SJSA1 (cell line): ENCODE data around the gene WWOX. TPM values are rescaled to one million over a fixed set of nuclear protein-coding genes. Genes with fewer than 3 reads are reported as not detected.
"Not testable (repeated sequence)": the region's sequence is repeated elsewhere in the genome, so short reads cannot be mapped to it uniquely, and the experiment has no call there.

Experiments used
- DNase-seq, 2 experiments: peaks; one replicate each; pipeline ENCODE4 v3.0.0-alpha.2; 2015 to 2020; ENCODE audit warnings: low spot score in 2 of 2, low read depth in 1 of 2
- H3K27ac ChIP-seq: fragments of 250-450 bp; sonication (Bioruptor Pico); 2 replicates; pipeline ENCODE4 v1.5.1; 2020; ENCODE audit warnings: mild to moderate bottlenecking, moderate library complexity
- H3K27me3 ChIP-seq: fragments of 250-450 bp; sonication (Bioruptor Pico); replicated peaks from 2 replicates; pipeline ENCODE4 v1.5.1; 2020; ENCODE audit warnings: mild to moderate bottlenecking, moderate library complexity
- H3K36me3 ChIP-seq: fragments of 250-450 bp; sonication (Bioruptor Pico); 2 replicates; pipeline ENCODE4 v1.5.1; 2020; ENCODE audit warnings: mild to moderate bottlenecking
- H3K4me1 ChIP-seq: fragments of 250-450 bp; sonication (Bioruptor Pico); replicated peaks from 2 replicates; pipeline ENCODE4 v1.6.1; 2021; ENCODE audit warnings: mild to moderate bottlenecking
- H3K4me3 ChIP-seq: fragments of 250-450 bp; sonication (Bioruptor Pico); 2 replicates; pipeline ENCODE4 v1.5.1; 2020; ENCODE audit warnings: mild to moderate bottlenecking
- H3K9me3 ChIP-seq: fragments of 250-450 bp; sonication (Bioruptor Pico); replicated peaks from 2 replicates; pipeline ENCODE4 v1.5.1; 2020; ENCODE audit warnings: mild to moderate bottlenecking
- total RNA-seq: library from RNA; depleted of rRNA; stranded (reverse); fragments of >200 nt; shearing (Covaris generic); gene quantifications from 2 replicates; pipeline ENCODE4 v1.2.3, GENCODE V29; 2014

Gene WWOX
- total RNA-seq, 1 experiment from 2014 or later, result 13.4 TPM

GRCh38 chr16:78675312-78675711 is 575.9 kb downstream of the WWOX start:
- no peaks in the 10 kb centered on the region for H3K36me3 ChIP-seq
- H3K4me3 ChIP-seq, result no peak overlapping the region
- DNase-seq, result peak; percentile 56 to 58
- peaks cover 13% of the 10 kb centered on the region; the same call in 1 of the 2 replicates for H3K27me3 ChIP-seq
- 0 out of 2 replicates have a peak, but pooled peaks cover 4% of the 10 kb centered on the region for H3K4me1 ChIP-seq
- 0 out of 2 replicates have a peak, but pooled peaks cover 2% of the 10 kb centered on the region for H3K9me3 ChIP-seq
- no peak overlapping the region for H3K27ac ChIP-seq

GRCh38 chr16:78675951-78676792 is 576.7 kb downstream of the WWOX start:
- 0 out of 2 replicates have a peak, but pooled peaks cover 2% of the 10 kb centered on the region for H3K9me3 ChIP-seq
- no peak for DNase-seq
- 0 out of 2 replicates have a peak, but pooled peaks cover 4% of the 10 kb centered on the region for H3K4me1 ChIP-seq
- H3K27ac ChIP-seq, result no peak overlapping the region
- no peaks in the 10 kb centered on the region for H3K36me3 ChIP-seq
- H3K27me3 ChIP-seq, result peaks cover 13% of the 10 kb centered on the region; the same call in 1 of the 2 replicates
- no peak overlapping the region for H3K4me3 ChIP-seq

- Histone ChIP-seq H3K27me3 (peaks cover 7% of the 10 kb centered on the region; the same call in 1 of the 2 replicates), H3K36me3 (no peaks in the 10 kb centered on the region), H3K27ac (no peak overlapping the region), H3K4me3 (no peak overlapping the region), H3K4me1 (0 out of 2 replicates have a peak, but pooled peaks cover 4% of the 10 kb centered on the region), H3K9me3 (0 out of 2 replicates have a peak, but pooled peaks cover 2% of the 10 kb centered on the region)
- DNase-seq, result no peak
Measured at GRCh38 chr16:78677181-78677731, 577.8 kb downstream of the WWOX start.

GRCh38 chr16:78679546-78679945 is 580.1 kb downstream of the WWOX start:
- H3K27me3 ChIP-seq, result 0 out of 2 replicates have a peak, but pooled peaks cover 3% of the 10 kb centered on the region
- H3K27ac ChIP-seq, result no peak overlapping the region
- no peaks in the 10 kb centered on the region for H3K9me3 ChIP-seq
- DNase-seq, result no peak
- H3K36me3 ChIP-seq, result no peaks in the 10 kb centered on the region
- H3K4me1 ChIP-seq, result 0 out of 2 replicates have a peak, but pooled peaks cover 4% of the 10 kb centered on the region
- no peak overlapping the region for H3K4me3 ChIP-seq

GRCh38 chr16:78681743-78682142 is 582.3 kb downstream of the WWOX start:
- Histone ChIP-seq H3K36me3 (no peaks in the 10 kb centered on the region), H3K27me3 (0 out of 2 replicates have a peak, but pooled peaks cover 3% of the 10 kb centered on the region), H3K4me1 (no peaks in the 10 kb centered on the region), H3K4me3 (no peak overlapping the region), H3K27ac (no peak overlapping the region), H3K9me3 (no peaks in the 10 kb centered on the region; the same call in 1 of the 2 replicates)
- DNase-seq, result no peak

GRCh38 chr16:78684030-78684611 is 584.7 kb downstream of the WWOX start:
- H3K4me3 ChIP-seq, result no peak overlapping the region

GRCh38 chr16:78684655-78685375 is 585.4 kb downstream of the WWOX start:
- DNase-seq, result no peak
- Histone ChIP-seq H3K36me3 (no peaks in the 10 kb centered on the region), H3K9me3 (no peaks in the 10 kb centered on the region; the same call in 1 of the 2 replicates), H3K27me3 (no peaks in the 10 kb centered on the region), H3K27ac (no peak overlapping the region), H3K4me1 (no peaks in the 10 kb centered on the region), H3K4me3 (no peak overlapping the region)

More at GRCh38 chr16:78684030-78684611, 584.7 kb downstream of the WWOX start:
- H3K27me3 ChIP-seq, result no peaks in the 10 kb centered on the region
- no peaks in the 10 kb centered on the region; the same call in 1 of the 2 replicates for H3K9me3 ChIP-seq
- no peaks in the 10 kb centered on the region for H3K36me3 ChIP-seq
- no peak overlapping the region for H3K27ac ChIP-seq
- no peaks in the 10 kb centered on the region for H3K4me1 ChIP-seq
- no peak for DNase-seq

- Histone ChIP-seq H3K27me3 (no peaks in the 10 kb centered on the region), H3K4me1 (no peaks in the 10 kb centered on the region), H3K27ac (no peak overlapping the region), H3K4me3 (no peak overlapping the region), H3K36me3 (no peaks in the 10 kb centered on the region), H3K9me3 (no peaks in the 10 kb centered on the region; the same call in 1 of the 2 replicates)
- DNase-seq, result no peak
Measured at GRCh38 chr16:78686601-78687000, 587.1 kb downstream of the WWOX start.

- no peaks in the 10 kb centered on the region for H3K36me3 ChIP-seq
- no peaks in the 10 kb centered on the region for H3K4me1 ChIP-seq
- no peaks in the 10 kb centered on the region for H3K27me3 ChIP-seq
- no peak overlapping the region for H3K4me3 ChIP-seq
- no peaks in the 10 kb centered on the region; the same call in 1 of the 2 replicates for H3K9me3 ChIP-seq
- no peak overlapping the region for H3K27ac ChIP-seq
- DNase-seq, result no peak
Measured at GRCh38 chr16:78689028-78689427, 589.6 kb downstream of the WWOX start.

GRCh38 chr16:78689536-78689935 is 590.1 kb downstream of the WWOX start:
- H3K27ac ChIP-seq, result no peak overlapping the region
- H3K4me1 ChIP-seq, result no peaks in the 10 kb centered on the region
- H3K36me3 ChIP-seq, result no peaks in the 10 kb centered on the region
- no peak overlapping the region for H3K4me3 ChIP-seq
- H3K27me3 ChIP-seq, result no peaks in the 10 kb centered on the region
- DNase-seq, result no peak
- no peaks in the 10 kb centered on the region; the same call in 1 of the 2 replicates for H3K9me3 ChIP-seq

GRCh38 chr16:78690510-78690909 is 591.1 kb downstream of the WWOX start:
- H3K4me1 ChIP-seq, result no peaks in the 10 kb centered on the region
- DNase-seq, result no peak
- no peaks in the 10 kb centered on the region; the same call in 1 of the 2 replicates for H3K9me3 ChIP-seq
- no peaks in the 10 kb centered on the region for H3K36me3 ChIP-seq
- H3K27ac ChIP-seq, result no peak overlapping the region
- no peaks in the 10 kb centered on the region for H3K27me3 ChIP-seq
- H3K4me3 ChIP-seq, result no peak overlapping the region

GRCh38 chr16:78691746-78692145 is 592.3 kb downstream of the WWOX start:
- H3K27ac ChIP-seq, H3K4me3 ChIP-seq, H3K36me3 ChIP-seq, H3K27me3 ChIP-seq, H3K9me3 ChIP-seq, H3K4me1 ChIP-seq, DNase-seq: not testable (repeated sequence)

- no peaks in the 10 kb centered on the region for H3K4me1 ChIP-seq
- no peak for DNase-seq
- no peaks in the 10 kb centered on the region for H3K36me3 ChIP-seq
- no peak overlapping the region for H3K27ac ChIP-seq
- peaks cover 4% of the 10 kb centered on the region for H3K9me3 ChIP-seq
- H3K27me3 ChIP-seq, result no peaks in the 10 kb centered on the region
- no peak overlapping the region for H3K4me3 ChIP-seq
Measured at GRCh38 chr16:78693496-78693895, 594.0 kb downstream of the WWOX start.
